PFSK-1 (cell line): Measurements from ENCODE around the gene CHTF18.

Source experiments
- FOXP2 ChIP-seq: optimal IDR thresholded peaks from 2 replicates; pipeline ENCODE3; 2011; ENCODE audit warnings: borderline replicate concordance, control low read depth, inconsistent platforms; ENCODE audit not compliant: insufficient read depth; ENCODE audit errors: extremely low read length, extremely low read depth
- POLR2AphosphoS5 ChIP-seq: IDR thresholded peaks from 2 replicates; pipeline ENCODE4 v1.6.1; 2012; ENCODE audit warnings: low read depth, mild to moderate bottlenecking, control low read depth, low read length, moderate library complexity
- REST ChIP-seq, 2 experiments: IDR thresholded peaks; 2 replicates each; pipeline versions ENCODE4 v1.6.1 to v1.8.0; 2011 to 2012; ENCODE audit warnings: low read depth in 2 of 2, low read length in 2 of 2, control low read depth in 1 of 2, inconsistent platforms in 1 of 2, mild to moderate bottlenecking in 1 of 2, moderate library complexity in 1 of 2; ENCODE audit not compliant: insufficient read depth in 1 of 2
- SIN3A ChIP-seq: IDR thresholded peaks from 2 replicates; pipeline ENCODE4 v1.6.1; 2012; ENCODE audit warnings: mild to moderate bottlenecking, low read length, moderate library complexity, borderline replicate concordance; ENCODE audit not compliant: insufficient read depth
- TAF1 ChIP-seq: IDR thresholded peaks from 2 replicates; pipeline ENCODE4 v1.6.1; 2012; ENCODE audit warnings: low read length, control low read depth, borderline replicate concordance; ENCODE audit not compliant: insufficient read depth

CHTF18 gene

GRCh38 chr16:749010-749409, 39.4 kb upstream of the CHTF18 start:
- TF ChIP-seq FOXP2 (no peak), POLR2AphosphoS5 (no peak), SIN3A (no peak), REST (IDR thresholded peaks at IDR 0.05; ENCODE audit: insufficient read depth in 1 of 2, low read depth in 2 of 2, low read length in 2 of 2) (no peak), TAF1 (no peak)

GRCh38 chr16:750485-750884, 37.9 kb upstream of the CHTF18 start:
- TF ChIP-seq TAF1 (no peak), FOXP2 (no peak), POLR2AphosphoS5 (no peak), REST (IDR thresholded peaks at IDR 0.05; ENCODE audit: insufficient read depth in 1 of 2, low read depth in 2 of 2, low read length in 2 of 2) (no peak), SIN3A (no peak)

GRCh38 chr16:751152-752006, 37.0 kb upstream of the CHTF18 start:
- TF ChIP-seq FOXP2 = no peak
- no peak for TF ChIP-seq REST (IDR thresholded peaks at IDR 0.05; ENCODE audit: insufficient read depth in 1 of 2, low read depth in 2 of 2, low read length in 2 of 2)

GRCh38 chr16:752007-752312, 36.5 kb upstream of the CHTF18 start:
- TF ChIP-seq SIN3A (no peak), REST (IDR thresholded peaks at IDR 0.05; ENCODE audit: insufficient read depth in 1 of 2, low read depth in 2 of 2, low read length in 2 of 2) (no peak)

- TF ChIP-seq TAF1 (no peak), SIN3A (no peak), FOXP2 (no peak), REST (IDR thresholded peaks at IDR 0.05; ENCODE audit: insufficient read depth in 1 of 2, low read depth in 2 of 2, low read length in 2 of 2) (no peak), POLR2AphosphoS5 (no peak)
These were observed 33.8 kb upstream of the CHTF18 start for GRCh38 chr16:754656-755055.
